Activated CD8-positive, alpha-beta memory T cell treated with anti-CD3 and anti-CD28 coated beads for 1 hour (primary cell): Measurements from ENCODE around the gene MLXIP.
"Not testable (repeated sequence)": the region's sequence is repeated elsewhere in the genome, so short reads cannot be mapped to it uniquely, and the experiment has no call there.

ENCODE experiments used
- DNase-seq, 2 donors: peaks; one replicate each; pipeline ENCODE4 v3.0.0-alpha.2; 2020; ENCODE audit warnings: low read depth in 1 of 2; ENCODE audit errors: extremely low read depth in 1 of 2

Gene MLXIP

GRCh38 chr12:122054842-122055520 lies 23.6 kb upstream of the MLXIP start:
- DNase-seq: no peak

DNA sequence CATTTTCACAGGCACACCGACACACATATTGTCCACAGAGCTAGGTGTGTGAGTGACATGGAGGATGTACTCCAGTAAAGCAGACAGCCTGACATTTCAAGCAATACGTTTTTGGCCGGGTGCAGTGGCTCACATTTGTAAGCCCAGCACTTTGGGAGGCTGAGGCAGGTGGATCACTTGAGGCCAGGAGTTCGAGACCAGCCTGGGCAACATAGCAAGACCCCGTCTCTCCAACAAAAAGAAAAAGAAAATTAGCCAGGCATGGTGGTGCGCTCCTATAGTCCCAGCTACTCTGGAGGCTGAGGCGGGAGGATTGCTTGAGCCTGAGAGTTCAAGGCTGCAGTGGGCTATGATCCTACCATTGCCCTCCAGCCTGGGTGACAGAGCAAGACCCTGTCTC lies 22.1 kb upstream of the MLXIP start:
- not testable (repeated sequence) for DNase-seq

GRCh38 chr12:122057007-122057735 lies 21.4 kb upstream of the MLXIP start:
- no peak for DNase-seq

- no peak for DNase-seq
These were observed 20.8 kb upstream of the MLXIP start for GRCh38 chr12:122057769-122058168.

DNA sequence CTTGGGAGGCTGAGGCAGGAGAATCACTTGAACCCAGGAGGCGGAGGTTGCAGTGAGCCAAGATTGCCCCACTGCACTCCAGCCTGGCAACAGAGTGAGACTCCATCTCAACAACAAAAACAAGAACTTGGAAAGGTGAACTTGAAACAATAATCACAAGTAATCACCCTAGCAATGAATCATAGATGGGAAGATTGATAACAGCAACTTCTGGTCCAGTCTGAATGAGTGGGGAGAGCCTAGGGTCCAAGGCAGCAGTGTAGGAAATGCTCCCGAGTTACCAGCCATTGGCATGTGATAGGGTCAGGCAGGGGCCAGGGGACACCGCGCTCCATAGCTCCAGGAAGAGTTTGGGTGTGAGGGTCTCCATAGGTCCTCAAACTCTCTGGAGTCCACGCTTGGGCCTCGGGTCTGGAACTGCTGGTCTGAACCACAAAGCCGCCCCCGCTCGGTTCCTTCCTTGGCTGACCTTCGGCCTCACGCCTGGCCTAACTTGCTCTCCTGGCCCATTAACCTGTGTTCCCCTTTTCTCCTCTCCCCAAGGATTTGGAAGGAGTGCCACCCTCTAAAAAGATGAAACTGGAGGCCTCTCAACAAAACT lies 19.9 kb upstream of the MLXIP start:
- no peak for DNase-seq

DNA sequence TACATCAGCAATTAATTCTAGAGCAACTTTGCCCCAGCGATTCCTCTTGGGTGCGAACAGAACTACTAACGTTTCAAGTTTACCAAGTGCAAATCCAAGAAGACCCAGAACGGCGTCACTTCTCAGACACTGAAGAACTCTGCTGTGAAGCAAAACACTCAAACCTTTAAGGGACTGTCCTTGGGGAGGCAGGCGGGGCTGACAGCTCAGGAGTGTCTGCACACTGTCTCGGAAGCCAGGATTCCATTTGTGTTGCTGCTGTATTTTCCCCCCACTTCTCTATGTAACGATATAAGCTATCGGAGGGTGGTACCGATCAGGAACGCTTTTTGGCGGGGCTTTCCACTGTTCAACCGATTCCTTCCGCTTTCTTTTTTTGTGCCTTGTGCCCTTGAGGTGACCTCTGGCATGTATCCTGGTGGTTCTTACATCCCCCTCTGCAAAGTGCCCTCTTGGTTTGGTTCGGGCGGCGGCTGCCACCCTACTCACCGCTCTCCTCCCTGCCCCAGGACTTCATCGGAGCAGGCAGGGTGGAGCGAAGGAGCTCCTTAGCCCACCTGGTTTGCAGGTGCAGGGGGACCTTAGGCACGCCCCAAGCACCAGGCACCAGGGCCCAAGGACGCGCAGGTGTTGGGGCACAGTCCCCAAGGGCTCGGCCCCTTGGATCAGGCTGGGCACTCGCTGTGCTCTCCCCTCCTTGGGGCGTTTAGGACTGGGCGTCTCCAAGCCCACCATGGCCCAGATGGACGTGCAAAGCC lies 19.2 kb upstream of the MLXIP start:
- no peak for DNase-seq

DNA sequence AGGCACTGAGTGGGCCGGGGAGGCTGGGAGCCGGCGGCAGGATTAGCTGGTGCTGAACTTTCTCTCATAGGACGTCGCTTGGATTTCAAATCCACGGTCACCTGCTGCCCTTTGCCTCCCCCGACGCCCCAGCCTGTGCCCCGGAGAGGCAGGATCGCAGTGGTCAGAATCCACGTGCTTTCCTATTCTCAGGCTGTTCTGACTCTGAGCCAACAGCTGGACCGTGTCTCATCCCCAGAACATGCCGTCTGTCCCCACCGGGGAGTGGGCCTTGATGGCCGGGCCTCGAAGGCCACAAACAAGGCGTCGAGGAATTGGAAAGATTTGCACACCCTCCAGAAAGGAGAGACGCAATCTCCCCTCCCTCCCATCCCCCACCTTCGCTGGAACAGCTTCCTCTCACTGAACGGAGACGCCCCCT lies 18.5 kb upstream of the MLXIP start:
- no peak for DNase-seq

DNA sequence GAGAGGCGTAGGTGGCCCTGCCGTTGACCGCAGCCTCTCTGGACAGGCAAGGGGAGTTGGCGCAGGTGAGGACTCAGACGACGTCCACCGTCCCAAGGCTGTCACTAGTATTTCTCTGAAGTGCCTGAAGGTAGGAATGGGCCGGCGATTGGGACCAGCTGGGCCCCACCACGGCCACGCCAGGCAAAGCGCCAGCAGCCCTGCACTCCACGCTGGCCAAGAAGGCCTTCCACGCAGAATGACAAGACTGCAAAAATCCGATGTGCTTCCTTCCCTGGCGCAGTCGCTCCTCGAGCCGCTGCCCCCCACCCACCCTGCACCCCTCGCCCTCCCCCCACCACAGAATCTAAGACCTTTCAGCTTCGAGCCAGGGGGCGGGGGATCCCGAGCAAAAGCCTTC lies 17.3 kb upstream of the MLXIP start:
- DNase-seq: no peak

GRCh38 chr12:122062832-122063693 lies 15.5 kb upstream of the MLXIP start:
- DNase-seq: no peak

DNA sequence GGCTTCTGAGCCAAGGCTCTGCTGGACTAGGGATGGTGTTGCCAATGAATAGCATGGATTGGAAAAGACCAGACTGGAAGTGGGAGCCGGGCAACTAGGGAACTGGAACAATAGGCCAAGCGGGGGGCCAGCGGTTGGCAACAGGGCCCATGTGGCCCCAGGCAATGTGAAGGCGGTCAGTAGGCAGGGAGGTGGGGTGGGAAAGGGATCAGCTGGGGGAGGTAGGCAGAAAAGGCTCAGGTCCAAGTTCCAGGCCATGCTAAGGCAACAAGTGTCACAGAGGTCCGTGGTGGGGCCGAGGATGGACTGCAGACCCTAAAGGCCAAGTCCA lies 14.9 kb upstream of the MLXIP start:
- DNase-seq: no peak

- no peak for DNase-seq
These were observed 14.4 kb upstream of the MLXIP start for GRCh38 chr12:122064025-122064777.

- no peak for DNase-seq
These were observed 13.6 kb upstream of the MLXIP start for GRCh38 chr12:122064780-122065588.

DNA sequence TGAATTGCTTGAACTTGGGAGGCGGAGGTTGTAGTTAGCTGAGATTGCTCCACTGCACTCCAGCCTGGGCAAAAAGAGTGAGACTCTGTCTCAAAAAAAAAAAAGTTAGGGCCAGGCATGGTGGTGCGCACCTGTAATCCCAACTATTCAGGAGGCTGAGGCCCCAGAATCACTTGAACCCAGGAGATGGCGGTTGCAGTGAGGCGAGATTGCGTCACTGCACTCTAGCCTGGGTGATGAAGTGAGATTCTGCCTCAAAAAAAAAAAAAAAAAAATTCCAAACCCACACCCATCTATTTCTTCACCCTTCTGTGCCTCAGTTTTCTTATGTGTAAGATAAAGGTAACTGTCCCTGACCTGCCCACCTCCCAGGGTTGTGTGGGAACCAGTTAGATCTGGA lies 11.0 kb upstream of the MLXIP start:
- no peak for DNase-seq

DNA sequence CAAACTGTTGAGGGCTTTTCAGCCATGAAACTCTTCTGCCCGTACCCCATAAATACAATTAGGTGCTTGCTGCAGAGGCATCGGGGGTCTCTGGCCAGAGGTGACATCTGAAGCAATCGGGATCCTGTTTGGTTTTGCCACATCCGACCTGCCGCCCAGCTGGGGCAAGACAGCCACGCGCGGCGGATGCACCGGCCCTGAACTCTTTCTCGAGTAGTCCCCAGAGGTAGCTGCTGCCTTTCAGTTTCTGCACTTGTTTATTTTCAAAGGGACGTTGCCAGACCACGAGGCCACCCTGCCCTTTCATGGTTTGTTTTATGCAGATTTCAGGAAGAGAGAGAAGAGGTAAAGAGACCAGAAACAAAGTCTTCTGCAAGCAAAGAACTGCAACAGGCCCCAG lies 10.6 kb upstream of the MLXIP start:
- no peak for DNase-seq

GRCh38 chr12:122072031-122072970 lies 6.3 kb upstream of the MLXIP start:
- no peak for DNase-seq

DNA sequence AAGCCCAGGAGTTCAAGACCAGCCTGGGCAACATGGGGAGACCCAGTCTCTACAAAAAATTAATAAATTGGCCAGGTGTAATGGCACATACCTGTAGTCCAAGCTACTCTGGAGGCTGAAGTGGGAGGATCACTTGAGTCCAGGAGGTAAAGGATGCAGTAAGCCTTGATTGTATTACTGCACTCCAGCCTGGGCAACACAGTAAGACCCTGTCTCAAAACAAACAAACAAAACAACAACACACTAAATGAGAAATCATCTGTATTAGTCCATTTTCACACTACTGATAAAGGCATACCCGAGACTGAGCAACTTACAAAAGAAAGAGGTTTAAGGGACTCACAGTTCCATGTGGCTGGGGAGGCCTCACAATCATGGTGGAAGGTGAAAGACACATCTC lies 4.7 kb upstream of the MLXIP start:
- no peak for DNase-seq

- DNase-seq: no peak
These were observed 1.6 kb upstream of the MLXIP start for GRCh38 chr12:122076743-122077495.
